ENCODE results near the gene PTPRE.

- TF ChIP-seq CTCF (optimal IDR thresholded peaks at IDR 0.05 in 1 of 3, IDR thresholded peaks at IDR 0.05 in 1 of 3, conservative IDR thresholded peaks at IDR 0.05 in 1 of 3; ENCODE audit: extremely low read depth in 1 of 3, insufficient read depth in 2 of 3, low read length in 3 of 3) (no peak), EZH2 (IDR thresholded peaks at IDR 0.05; ENCODE audit: low read length) (no peak)
Observed at GRCh38 chr10:127968659-127969058, 61.8 kb downstream of the PTPRE start.

All from keratinocyte (primary cell).